GM19025 (cell line): Measurements from ENCODE around the gene FMN2.
"Not testable (repeated sequence)": the region's sequence is repeated elsewhere in the genome, so short reads cannot be mapped to it uniquely, and the experiment has no call there.

ENCODE experiments used
- ATAC-seq: cut with Tn5 transposase; IDR thresholded peaks from one replicate; pipeline ENCODE4 v1.9.1; 2021; ENCODE audit warnings: mild to moderate bottlenecking, low read depth, moderate library complexity; ENCODE audit not compliant: unreplicated experiment

The FMN2 gene

DNA sequence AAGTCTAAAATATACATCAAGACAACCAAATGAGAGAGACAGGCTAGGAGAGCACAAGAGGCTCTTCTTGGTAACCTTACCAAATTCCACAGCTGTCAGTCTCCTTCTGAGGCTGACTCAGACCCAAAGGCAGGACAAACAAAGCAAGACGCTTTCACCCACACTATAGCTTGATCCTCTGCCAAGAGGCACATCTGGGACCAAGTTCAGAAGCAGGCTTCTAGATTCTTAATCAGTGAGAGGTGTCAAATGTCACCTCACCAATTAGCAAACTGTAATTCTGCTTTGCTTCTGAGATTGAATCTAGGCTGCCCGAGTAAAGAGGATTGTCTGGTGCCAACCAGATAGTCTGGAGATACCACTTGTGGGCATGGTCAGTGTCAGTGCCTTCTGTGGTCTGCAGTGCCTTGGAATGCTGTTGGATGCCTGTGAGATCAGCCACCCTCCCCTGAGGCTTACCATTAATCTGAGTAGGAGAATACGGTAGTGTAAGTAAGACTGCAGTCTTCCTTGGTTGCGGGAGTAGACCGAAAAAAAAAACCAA, 151.0 kb downstream of the FMN2 start:
- ATAC-seq: no peak

DNA sequence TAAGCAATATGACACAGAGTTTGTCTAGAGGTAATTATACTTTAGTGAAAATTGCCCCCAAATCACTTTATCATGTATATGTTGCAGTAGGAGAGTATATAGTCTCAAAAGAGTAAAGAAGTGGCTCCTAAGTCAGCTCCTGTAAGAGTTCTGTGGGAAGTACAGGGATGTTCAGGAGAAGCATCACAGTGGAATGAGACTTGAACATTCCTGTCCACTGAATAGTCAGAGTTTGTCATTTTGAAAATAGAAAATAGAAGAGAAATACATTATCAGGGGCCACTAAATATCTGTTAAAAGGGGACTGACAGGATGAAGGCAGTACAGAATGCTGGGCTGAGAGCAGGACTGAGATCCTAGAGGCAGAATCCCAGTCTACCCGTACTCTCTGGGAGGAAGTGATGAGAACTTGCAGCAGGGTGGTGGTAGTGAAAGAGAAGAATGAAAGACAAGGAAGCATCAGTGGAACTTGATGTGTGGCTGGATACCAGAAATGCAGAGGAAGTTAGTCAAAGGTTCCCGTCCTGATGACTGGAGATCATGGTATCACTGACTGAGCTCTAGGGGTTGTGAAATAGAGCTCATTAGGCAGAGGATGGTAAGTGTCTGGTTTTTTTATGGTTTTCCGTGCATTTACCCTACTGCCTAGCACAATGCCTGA, 153.4 kb downstream of the FMN2 start:
- ATAC-seq: no peak

DNA sequence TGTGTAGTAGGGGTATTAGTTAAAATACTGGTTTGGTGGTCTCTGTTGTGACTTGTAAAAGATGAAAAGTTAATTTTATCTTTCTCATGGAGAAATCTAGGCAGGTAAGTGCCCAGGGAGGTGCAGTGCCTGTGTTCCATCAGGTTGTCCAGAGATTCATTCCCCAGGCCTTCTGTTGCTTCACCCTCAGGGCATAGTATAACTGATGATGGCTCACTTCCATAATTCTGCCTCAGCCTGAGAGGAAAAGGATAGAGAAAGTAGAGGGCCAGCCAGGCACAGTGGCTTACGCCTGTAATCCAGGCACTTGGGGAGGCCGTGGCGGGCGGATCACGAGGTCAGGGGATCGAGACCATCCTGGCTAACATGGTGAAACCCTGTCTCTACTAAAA, 153.9 kb downstream of the FMN2 start:
- no peak for ATAC-seq

DNA sequence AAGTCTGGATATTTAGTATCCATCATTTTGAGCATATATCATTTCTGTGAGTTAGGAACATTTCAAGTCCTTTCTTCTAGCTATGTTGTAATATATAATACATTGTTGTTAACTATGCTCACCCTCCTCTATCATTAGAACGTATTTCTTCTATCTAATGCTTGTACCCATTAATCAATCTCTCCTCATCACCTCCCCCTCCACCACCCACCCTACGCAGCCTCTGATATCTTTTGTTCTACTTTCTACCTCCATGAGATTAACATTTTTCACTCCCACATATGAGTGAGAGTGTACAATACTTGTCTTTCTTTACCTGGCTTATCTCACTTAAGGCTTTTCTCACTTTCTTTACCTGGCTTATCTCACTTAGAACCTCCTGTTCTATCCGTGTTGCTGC, 156.2 kb downstream of the FMN2 start:
- no peak for ATAC-seq

DNA sequence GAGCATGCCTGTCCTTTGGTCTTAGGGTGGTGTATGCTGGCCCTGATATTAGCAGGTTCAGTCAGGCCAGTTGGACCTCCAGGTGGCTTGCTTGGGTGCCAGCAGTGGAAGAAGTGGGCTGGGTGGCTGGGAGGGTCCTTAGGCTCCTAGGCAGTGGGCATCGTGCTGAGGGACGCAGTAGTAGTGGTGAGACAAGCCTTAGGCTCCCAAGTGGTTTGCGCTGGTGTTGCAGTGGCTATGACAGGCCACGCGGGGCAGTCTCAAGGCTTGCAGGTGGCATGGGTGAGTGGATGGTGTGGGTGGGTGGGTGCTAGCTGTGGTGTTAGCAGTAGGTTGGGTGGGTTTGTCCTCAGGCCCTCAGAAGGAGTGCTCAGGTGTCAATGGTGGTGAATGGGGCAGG, 162.3 kb downstream of the FMN2 start:
- ATAC-seq: no peak

DNA sequence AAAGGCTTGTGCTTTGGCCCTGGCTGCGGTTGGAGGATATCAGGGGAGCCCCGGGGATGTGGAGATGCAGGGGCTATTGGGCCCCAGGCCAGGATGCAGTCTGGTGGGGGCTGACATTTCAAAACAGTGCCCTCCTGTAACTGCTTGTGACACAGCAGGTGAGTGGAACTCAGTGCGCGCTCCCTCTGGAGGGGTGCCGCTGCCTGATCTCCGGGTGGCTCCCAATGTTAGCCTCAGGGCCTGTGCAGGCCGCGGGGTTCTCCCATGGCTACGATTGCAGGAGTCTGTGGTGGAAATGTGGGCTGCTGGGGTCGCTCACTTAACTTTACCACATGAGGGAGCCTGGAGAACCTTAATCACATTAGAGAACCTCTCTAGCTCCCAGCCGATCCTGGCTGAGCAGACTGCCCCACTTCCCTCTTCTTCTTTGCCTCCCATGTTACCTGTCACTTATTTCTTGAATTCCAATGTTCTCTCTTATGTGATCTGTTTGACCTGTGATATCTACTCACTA, 163.2 kb downstream of the FMN2 start:
- ATAC-seq: no peak

DNA sequence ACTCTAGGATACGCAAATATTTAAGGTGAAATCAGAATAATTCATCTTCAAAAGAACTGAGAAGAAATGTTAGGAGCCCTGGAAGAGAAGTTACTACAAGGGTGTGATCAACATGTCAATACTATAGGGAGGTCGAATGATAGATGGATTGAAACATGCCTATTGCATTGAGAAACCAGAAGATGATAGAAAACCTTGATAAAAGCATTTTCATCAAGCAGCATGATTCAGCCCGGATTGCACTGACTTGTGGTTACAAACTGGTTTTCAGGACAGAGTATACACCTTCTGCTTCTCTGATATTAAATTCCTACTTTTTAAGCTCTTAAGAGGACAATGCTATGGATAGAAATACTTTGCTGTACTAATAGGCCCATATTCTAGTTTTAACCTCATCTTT, 164.2 kb downstream of the FMN2 start:
- ATAC-seq: no peak

DNA sequence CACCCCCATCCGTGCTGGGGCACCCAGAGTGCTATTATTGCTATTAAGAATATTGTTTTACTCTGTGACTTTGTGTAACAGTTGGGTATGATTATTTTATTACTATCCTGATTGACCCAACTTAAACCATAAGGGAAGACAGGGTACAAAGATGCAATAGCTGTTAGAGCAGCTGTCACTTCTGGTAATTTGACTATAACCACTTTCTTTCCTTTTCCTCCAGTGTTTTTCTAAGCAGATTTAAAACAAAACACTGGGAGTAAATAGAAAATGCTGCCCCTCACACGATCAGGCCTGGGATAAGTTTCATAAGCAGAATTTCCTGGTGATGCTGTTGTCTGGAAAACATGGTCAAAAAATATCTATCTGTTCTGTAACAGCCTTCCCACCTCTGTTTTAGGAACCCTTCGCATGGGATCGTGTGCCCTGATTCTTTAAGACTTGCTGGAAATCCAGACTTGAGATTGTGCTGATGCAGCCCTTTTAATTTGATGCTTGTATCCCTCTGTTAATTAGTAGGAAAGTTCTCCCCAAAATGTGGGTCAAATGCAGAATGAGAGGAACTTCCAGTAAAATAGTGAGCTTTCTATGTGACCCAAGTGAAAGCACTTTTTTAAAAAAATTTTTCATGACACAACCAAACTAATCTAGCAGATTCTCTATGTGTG, 165.3 kb downstream of the FMN2 start:
- no peak for ATAC-seq

DNA sequence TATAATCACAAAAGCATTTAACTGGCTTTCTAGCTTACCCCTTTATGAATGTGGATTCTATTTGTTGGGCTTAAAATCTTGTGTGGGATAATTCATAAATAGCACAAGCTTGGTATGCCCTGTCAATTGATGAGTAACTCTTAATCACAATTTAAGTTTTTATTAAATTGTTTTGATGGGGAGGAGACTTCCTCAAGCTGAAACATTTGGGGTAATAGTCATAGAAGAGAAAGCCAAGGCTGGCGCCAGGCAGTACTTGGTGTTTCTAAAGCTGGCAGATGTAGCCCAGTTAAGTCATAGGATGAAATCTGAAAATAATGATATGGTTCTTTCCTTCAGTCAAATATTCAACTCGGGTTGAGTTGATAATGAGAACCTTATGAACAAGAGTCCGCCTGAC, 167.2 kb downstream of the FMN2 start:
- no peak for ATAC-seq

DNA sequence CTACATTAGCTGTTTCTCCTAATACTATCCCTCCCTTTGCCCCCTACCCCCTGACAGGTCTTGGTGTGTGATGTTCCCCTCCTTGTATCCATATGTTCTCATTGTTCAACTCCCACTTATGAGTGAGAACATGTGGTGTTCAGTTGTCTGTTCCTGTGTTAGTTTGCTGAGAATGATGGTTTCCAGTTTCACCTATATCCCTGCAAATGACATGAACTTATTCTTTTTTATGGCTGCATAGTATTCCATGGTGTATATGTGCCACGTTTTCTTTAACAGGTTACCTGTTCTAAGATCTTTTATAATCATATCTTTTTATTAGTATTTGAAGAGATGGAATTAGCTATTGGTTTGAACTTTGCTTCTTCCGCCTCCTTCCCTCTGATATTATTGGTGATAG, 172.8 kb downstream of the FMN2 start:
- ATAC-seq: not testable (repeated sequence)

DNA sequence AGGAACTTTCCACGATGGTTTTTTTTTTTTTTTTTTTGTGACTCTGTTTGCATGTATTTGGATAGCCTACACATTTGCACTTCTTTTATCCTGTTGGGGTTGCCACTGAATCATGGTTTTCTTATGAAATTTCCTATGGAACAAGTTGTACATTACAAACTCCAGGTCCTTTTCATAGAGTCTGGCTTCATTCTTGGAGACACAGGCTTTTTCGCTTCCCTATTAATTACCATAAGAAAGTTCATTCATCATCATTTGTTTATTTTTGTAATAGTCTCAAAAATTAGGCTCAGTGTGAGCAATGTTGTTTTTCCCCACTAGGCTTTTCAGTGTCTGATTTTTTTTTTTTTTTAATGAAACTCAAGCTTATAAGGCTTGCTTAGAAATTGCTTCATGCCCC, 179.4 kb downstream of the FMN2 start:
- ATAC-seq: no peak

DNA sequence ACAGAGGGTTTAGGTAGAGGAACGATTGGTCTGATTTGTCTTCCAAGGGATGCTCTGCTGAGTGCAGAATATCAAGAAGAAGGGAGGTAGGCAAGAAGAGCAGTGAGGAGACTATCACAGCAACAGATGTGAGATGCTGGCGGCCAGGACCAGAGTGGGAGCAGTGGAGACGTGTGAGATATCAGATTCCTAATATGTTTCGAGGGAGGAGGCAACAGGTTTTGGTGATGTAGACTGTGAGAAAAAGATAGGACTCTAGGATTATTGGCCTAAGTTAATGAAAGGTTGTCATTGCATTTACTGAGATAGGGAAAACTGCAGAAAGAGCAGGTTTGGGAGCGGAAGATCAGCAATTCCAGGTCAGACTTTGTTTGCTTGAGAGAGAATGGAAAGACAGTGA, 182.9 kb downstream of the FMN2 start:
- no peak for ATAC-seq

DNA sequence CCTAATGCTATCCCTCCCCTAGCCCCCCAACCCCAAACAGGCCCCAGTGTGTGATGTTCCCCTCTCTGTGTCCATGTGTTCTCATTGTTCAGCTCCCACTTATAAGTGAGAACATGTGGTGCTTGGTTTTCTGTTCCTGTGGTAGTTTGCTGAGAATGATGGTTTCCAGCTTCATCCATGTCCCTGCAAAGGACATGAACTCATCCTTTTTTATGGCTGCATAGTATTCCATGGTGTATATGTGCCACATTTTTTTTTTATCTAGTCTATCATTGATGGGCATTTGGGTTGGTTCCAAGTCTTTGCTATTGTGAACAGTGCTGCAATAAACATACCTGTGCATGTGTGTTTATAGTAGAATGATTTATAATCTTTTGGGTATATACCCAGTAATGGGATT, 183.5 kb downstream of the FMN2 start:
- not testable (repeated sequence) for ATAC-seq

DNA sequence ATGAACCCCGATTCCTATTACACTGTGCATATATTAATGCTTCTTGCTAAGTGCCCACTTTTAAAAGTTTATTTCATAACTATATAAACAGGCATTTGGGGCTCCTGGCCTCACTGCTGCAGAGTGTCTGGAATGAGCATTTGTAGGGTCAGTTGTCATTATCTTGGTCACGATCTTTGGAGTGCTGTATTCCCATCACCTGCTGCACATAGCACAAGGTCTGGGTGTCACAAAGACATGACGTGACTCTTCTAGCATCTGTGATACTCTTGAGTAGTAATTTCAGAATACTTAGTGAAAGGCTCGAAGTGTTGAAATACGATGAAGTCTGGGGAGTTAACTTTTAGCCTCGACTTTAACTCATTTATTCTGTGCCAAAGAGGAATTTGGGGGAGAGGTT, 186.4 kb downstream of the FMN2 start:
- no peak for ATAC-seq

DNA sequence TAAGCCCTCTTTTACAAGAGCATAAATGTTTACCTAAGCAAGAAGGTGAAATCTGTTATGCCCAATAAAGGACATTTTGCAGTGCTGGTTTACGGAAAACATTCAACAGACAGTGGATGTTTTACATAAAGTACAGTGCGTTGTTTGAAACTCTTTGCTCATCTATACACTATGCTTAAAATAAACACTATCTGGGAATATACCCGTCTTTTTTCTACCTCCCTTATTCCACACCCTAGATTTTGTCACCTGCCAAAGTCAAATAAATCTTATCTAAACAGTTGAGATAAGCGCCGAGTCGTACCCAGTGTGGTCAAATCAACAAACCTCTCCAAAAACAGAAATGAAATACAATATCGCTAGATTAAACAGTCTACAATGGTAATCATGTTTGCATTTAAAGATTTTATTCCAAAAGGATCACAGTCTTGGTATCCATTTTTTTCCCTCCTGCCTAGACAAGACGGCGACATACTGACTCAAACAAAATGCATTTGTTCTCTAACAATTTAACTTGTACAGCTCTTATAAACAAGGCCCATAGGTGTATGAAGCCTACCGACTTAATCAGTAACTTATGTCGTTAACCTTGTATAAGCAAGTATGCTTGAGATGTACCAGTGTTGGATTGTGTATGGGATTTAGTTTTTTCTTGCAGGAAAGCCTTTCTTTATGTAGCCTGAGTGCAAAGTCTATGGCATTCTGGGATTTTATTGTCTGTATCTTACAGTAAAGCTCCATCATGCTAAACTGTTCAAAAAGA, 189.1 kb downstream of the FMN2 start:
- no peak for ATAC-seq

DNA sequence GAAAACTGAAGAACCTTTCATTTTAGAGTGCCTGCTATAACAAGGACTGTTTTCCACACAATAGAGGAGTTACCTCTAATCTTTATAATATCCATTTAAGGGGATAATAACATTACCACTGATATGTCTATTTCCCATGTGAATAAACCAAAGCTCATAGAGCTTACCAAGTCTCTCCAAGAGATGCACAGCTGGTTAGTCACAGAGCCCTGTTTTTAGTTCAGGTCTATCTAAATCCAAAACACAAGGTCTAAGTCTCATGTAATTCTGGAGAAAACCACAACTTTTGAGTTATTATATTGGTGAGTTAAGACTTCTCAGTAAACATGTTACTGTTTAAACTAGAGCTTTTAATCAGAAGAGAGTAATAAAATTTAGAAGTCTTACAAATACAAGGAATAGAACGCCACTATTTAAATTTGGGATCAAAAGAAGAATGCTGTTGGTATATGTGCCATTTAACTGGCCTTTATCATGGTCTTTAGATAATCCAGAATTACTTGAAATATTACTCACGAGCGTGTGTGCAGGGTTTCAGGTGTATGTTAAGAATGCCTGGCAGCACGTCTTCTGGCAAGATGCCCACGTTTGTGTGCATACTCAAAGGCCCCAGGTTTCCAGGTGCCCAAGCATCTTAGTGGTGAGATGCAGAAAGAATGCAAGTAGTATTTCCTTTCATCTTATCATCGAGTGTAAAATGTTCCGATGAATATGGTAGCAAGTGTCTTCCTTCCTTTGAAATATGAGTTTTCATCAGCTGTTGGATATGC, 190.6 kb downstream of the FMN2 start:
- no peak for ATAC-seq

DNA sequence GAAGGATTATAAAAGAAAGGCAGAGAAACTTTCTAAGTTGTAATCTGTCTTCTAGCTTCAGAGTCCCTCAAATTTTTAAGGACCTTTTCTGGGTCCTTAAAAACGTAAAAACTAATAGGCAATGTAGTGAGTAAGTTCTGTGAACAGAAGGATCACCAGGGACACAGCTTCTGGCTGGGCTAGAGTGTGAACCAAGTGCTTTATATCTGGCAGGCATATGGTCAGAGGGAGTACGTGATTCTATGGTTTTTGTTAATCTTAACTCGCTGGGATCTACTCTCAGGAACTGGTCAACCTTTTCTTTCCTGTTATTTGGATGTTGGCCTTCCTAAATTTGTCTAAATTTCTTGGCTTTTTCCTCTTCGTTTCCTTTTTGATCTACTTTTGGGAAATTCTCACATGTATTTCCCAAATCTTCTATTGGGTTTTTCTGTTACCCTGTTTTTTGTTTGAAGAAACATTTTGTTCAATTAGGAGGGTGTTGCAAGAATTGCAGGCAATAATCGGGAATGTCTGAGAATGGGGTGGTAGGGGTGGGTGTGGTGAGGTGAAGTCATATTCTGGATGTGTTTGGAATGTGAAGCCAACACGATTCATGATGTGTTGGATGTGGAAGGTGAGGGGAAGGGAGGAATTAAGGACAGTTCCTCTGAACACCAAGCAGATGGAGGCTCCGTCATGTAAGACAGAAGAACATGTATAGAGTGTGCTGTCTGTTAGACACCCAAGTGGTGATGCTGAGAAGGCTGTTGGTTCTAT, 193.2 kb downstream of the FMN2 start:
- ATAC-seq: no peak

DNA sequence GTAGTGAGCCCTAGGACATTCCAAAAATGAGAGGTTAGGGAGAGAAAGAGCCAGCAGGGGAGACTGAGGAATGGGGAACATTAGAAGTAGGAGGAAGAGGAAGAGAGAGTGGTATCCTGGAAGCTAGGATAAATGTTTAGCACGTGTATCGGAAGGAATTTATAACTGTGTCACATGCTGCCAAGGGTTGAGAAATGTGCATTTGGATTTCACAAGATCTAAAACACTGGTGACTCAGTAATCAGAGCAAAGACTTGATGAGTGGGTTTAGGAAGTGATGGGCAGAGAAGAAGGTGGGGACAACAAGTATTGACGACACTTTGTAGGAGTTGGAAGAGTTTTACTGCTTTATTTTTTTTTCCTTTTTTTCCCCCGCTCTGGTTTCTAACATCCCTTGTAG, 193.9 kb downstream of the FMN2 start:
- ATAC-seq: no peak

DNA sequence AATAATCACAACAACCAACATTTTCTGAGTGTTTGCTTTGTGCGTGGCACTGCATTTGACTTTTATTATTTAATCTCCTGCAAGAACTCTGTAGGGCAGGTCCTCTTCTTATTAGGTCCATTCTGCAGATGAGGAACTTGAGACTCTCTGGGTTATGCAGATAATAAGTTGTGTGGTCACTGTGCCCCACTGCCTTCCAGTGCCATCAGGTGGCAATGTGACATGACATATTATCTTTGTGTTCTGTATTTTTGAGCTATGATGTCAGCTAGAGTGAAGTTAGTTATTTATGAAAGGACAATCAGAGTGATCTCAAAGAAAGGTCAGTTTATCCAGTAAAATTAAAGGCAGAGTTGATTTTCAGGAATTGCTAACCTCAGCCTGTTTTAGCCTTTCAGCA, 196.0 kb downstream of the FMN2 start:
- no peak for ATAC-seq

DNA sequence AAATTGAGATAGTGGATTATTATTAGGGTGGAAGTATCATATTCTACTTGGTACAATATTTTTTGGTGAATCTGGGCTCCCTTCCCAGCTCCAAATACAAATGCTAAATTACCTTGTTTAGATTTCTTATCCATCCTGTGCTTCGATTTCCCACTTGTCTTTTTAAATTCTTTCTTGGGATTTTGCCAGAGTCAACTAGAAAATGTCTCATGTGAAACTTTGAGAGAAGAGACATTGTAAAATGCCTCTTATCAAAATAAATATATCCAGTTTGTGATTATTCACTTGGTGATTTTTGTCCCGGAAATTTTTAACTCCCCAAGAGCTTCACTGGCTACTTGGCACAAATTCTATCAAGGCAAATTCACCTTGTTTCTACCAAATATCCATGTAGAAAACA, 202.0 kb downstream of the FMN2 start:
- no peak for ATAC-seq
